GM21737 (cell line): Measurements from ENCODE around the gene IRF2BP1.
A peak's percentile ranks its signal among the peaks of the same experiment; 100 is the strongest.
"Not testable (repeated sequence)": the region's sequence is repeated elsewhere in the genome, so short reads cannot be mapped to it uniquely, and the experiment has no call there.

ENCODE experiments used
- ATAC-seq: cut with Tn5 transposase; IDR thresholded peaks from one replicate; pipeline ENCODE4 v1.9.1; 2021; ENCODE audit warnings: mild to moderate bottlenecking, moderate library complexity; ENCODE audit not compliant: unreplicated experiment

IRF2BP1 gene

DNA sequence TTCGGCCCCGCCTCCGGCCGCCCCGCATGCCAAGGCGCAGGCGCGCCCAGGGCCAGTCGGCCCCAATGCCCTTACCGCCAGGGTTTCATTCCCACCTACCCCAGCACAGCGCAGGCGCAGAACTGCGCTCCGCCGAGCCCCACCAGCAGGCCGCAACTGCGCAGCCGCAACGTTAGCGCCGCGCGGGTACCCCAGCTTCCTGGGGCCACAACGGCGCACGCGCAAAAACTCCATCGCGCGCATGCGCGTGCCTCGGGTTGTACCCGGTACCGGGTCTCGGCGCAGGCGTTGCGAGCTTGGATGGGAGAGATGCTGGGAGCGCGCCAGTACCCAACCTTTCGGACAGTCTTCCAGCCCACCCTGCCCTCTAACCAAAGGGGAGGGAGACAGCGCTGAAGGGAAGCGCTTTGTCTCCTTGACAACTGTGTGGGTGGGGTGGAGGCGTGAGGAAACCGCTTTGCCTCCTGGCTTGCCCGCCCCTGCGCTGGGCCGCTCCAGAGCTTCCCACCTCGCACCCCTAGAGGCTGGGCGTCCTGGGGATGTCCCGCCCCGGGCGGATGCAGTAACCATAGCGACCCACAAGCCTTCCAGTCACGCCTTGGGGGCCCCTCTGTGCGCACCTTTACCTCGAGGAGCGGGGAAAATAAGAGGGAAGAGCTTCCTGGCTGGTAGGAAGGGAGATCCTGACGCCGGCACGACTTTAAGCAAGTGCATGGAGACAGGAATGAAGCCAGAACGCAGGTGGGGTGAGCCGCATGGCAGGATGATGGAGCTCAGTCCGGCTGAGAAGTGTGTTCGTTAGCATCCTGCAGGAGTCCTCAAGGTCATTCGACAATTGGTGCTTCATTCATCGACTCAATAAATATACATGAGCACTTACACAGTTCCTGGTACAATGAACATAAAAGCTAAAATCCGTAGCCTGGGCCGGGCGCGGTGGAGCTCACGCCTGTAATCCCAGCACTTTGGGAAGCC, 17.0 kb upstream of the IRF2BP1 start:
- peak; percentile 78 for ATAC-seq

GRCh38 chr19:45901912-45902650, 16.1 kb upstream of the IRF2BP1 start, which contains the start of gene MYPOP:
TSS of gene MYPOP (minus strand) at chr19:45902613. CDS start at chr19:45901773, 840 bp downstream.
- no peak for ATAC-seq

DNA sequence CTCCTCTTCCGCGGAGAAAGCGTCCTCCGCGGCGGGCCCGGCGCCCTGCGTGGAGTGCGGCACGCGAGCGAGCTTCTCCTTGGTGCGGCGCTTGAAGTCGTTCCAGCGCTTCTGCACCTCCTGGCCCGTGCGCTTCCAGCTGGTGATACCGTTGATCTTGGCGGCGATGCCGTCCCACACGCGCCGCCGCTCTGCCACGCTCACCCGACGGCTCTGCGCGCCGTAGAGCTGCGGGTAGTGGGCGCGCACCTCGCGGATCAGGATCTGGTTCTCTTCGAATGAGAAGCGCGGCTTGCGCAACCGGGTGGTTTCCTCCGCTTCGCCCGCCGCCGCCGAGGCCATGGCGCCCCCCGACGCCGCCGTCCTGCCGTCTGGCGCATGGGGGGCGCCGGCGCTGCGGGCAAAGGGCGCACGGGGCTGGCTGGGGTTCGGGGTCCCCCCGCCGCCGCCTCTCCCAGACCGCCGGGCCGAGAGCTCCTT, 15.5 kb upstream of the IRF2BP1 start:
- no peak for ATAC-seq

DNA sequence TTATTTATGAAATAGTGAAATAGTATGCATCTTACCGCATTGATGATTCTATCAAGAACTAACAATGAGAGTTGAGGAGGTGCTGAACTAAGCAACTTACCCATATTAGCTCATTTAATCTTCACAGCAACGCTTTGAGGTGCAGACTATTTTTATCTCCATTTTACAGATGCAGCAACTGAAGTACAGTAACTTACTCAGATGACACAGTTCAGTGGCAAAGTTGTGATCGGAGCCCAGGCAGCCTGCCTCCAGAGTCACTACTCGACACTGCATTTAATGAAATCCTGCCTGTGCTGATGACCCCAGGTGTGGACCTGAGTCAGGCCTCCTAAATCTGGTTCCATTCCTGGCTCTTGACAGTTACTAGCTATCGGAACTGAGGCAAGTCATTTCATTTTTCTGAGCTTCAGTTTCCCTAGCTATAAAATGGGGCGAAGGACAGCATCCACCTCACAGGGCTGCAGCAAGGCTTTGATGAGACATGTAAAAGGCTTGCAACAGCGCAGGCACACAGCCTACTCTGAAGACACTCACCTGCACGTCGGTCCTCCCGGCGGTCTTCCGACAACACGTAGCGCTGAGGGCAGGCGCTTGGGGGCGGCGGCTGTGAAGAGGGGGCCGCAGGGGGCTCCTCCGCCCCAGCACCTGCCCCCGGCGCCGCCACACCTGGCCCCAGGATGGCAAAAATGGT, 14.9 kb upstream of the IRF2BP1 start:
- ATAC-seq = no peak

DNA sequence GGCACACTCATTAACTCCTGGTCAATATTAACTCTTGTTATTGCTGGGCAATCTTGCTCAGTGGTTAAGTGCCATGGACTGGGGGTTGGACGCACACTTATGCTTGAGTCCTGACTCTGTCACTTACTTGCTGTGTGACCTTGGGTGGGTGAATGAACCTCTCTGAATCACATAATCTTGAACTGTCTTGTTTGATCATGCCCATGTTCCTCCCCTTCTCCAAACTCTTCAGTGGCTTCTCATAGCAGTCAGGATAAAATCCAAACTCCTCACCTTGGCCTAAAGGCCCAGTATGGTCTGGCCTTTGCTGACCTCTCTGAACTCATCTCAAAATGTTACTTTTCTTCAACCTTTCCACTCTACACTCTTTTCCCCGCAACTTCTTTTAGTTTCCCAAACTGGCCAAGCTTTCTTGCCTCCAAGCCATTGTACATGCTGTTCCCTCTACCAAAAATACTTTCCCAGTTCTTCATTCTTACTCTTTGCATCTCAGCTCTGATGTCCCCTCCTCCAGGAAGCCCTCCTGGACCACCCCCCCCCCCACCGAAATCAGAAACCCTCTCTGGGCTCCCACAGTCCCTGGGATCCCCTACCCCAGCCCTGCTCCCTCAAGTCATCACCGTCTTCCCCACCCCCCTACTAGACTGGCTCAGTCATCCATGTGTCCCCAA, 14.1 kb upstream of the IRF2BP1 start:
- no peak for ATAC-seq

DNA sequence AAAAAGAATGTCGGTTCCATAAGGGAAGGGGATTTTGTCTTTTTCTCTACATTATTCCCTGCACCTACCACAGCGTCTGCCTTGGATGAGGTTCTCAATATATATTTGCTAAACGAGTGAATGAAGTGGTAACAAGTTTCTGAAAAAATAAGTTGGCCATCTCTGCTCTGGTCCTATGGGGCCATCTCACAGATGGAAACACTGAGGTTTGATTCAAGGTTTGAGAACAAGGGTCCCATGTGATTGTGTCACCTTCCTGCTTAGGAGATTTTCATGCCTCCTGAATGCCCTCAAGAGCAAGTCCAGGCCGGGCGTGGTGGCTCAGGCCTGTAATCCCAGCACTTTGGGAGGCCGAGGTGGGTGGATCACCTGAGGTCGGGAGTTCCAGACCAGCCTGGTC, 13.3 kb upstream of the IRF2BP1 start:
- ATAC-seq = no peak

GRCh38 chr19:45897261-45897812, 11.4 kb upstream of the IRF2BP1 start:
- ATAC-seq = no peak

DNA sequence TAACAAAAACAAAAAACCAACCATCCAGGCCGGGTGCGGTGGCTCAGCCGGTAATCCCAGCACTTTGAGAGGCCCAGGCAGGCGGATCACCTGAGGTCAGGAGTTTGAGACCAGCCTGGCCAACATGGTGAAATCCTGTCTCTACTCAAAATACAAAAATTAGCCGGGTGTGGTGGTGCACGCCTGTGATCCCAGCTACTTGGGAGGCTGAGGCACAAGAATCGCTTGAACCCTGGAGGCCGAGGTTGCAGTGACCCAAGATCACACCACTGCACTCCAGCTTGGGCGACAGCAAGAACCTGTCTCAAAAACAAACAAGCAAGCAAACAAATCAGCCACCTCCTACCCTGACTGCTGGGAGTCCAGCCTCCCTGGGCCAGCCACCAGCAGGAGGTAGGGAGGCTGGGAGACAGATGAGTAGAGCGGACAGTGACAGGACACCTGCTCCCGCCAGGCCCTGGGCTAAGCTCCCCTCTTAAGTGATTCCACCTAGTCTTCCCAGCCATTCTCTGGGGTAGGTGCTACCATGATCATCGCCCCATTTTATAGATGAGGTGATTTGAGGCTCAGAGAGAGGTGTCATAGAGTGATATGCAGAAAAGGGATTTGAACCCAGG, 10.2 kb upstream of the IRF2BP1 start:
- not testable (repeated sequence) for ATAC-seq

GRCh38 chr19:45895519-45895972, 9.6 kb upstream of the IRF2BP1 start:
- no peak for ATAC-seq

- ATAC-seq = no peak
Measured at GRCh38 chr19:45890877-45891276, 4.9 kb upstream of the IRF2BP1 start.

- no peak for ATAC-seq
Measured at GRCh38 chr19:45889210-45889885, 3.4 kb upstream of the IRF2BP1 start.

- ATAC-seq = no peak
Measured at GRCh38 chr19:45887200-45887710, 1.3 kb upstream of the IRF2BP1 start.

- peak; percentile 41 for ATAC-seq
Measured at GRCh38 chr19:45886427-45887199, 672 bp upstream of the IRF2BP1 start.

- ATAC-seq = peak; percentile 4
Measured at GRCh38 chr19:45884682-45885555, 1.0 kb downstream of the IRF2BP1 start.

DNA sequence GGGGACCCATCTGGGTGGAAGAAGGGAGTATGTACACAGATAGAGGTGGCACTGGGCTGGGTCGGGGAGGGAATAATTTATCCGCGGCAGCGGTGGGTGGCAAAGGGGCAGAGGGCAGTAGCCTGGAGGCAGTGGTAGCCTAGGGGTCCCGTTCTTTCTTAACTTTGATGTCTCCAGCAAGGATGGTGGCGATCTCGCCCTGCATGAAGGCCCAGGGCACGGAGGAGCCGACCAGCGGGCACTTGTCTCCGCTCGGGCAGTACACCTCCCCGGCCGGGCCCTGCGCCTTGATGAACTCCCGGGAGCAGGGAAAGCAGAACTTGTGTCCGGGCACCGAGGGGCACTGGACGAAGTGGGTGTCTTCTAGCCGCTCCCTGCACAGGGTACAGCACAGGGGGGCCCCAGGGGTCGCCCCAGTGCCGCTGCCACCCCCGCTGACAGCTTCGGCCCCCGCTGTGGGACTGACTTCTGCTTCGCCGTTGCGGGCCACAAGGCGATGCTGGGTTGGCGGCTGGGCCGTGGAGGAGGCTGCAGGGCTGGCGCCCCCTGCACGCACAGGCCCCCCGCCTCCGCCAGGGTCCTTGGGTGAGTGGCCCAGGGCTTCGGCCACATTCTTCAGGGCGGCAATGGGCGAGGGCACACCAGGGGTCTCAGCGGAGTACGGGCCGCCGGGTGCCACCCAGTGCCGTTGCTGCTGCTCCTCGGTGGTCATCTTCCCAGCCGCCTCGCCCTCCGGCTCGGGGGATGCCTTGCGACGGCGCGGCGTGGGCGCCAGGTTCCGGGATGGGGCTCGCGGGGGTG, 1.9 kb downstream of the IRF2BP1 start:
- no peak for ATAC-seq

DNA sequence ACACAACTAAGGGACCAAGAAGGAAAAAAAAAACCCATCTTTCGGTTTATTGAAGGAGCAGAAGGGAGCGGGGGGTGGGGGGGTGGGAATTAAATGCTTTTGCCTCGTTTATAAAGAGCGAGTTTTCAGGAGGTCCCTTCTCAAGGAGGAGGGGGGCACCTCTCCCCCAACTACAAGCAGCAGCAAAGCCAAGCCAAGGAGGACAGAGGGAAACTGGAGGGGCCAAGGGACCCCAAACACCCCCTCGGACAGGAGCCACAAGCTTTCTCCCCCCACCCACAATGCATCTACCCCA, 2.4 kb downstream of the IRF2BP1 start:
- ATAC-seq = no peak
